Measurements from ENCODE around the gene BRINP3.
"Not testable (repeated sequence)": the region's sequence is repeated elsewhere in the genome, so short reads cannot be mapped to it uniquely, and the experiment has no call there.

The BRINP3 gene

GRCh38 chr1:190477762-190478148 lies at the start of gene BRINP3:
Gene BRINP3 (minus strand): TSS chr1:190477864.
- DNase-seq, result no peak

DNA sequence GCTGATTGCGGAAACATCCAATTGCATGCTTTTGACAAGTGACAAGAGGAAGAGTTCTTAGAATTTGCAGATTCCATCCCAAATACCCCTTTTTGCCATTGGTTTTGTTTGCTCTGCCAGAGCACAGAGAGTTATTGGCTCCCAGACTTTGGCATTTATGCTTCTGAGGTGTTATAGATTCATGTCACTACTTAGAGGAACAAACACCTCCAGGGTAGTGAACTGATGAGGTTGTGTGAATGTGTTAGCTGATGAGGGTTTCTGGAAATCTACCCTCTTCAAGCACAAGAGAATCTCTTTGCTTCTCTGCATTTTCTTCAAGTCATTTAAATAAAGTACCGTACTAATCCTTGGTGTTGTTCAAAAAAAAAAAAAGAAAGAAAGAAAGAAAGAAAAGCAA lies 33.9 kb upstream of the BRINP3 start:
- no peak for DNase-seq

GRCh38 chr1:190507357-190507756 lies 29.7 kb upstream of the BRINP3 start:
- DNase-seq, result no peak

GRCh38 chr1:190504539-190504938 lies 26.9 kb upstream of the BRINP3 start:
- not testable (repeated sequence) for DNase-seq

- no peak for DNase-seq
Measured at GRCh38 chr1:190497565-190497964, 19.9 kb upstream of the BRINP3 start.

GRCh38 chr1:190494451-190494850 lies 16.8 kb upstream of the BRINP3 start:
- DNase-seq, result no peak

- DNase-seq, result no peak
Measured at GRCh38 chr1:190491404-190491803, 13.7 kb upstream of the BRINP3 start.

DNA sequence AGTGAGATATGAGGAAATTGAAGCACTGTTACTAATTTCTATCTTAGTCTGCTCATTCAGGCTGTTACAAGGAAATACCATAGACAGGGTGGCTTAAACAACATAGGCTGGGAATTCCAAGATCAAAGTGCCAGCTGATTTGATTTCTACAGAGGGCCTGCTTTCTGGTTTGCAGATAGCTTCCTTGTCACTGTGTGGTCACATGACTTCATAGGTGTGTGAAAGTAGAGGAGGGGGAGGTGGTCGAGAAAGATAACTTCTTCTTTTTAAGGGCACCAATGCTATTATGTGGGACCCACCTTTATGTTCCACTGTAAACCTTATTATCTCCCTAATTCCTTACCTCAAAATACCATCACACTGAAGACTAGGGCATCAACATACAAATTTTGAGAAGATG lies 6.4 kb upstream of the BRINP3 start:
- no peak for DNase-seq

- DNase-seq, result no peak
Measured at GRCh38 chr1:190480231-190480630, 2.6 kb upstream of the BRINP3 start.

DNA sequence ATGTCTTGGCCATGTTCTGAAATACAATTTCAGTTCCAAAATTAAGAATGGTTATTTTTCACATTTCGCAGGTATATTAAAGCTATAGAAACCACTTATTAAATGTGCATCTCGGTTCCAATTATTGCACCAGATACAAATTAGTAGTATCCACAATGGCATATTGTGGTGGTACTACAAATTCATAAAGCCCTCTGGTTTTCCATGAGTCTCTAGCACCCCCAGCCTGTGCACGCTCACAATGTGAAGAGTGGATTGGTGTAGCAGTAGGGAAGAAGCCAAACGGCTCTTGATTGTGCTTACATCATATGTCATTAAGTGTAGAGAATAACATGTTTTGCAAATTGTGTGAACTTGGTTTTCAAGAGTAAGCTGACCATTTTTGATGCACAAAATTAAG lies 1.9 kb upstream of the BRINP3 start:
- peak; percentile 20 for DNase-seq

DNA sequence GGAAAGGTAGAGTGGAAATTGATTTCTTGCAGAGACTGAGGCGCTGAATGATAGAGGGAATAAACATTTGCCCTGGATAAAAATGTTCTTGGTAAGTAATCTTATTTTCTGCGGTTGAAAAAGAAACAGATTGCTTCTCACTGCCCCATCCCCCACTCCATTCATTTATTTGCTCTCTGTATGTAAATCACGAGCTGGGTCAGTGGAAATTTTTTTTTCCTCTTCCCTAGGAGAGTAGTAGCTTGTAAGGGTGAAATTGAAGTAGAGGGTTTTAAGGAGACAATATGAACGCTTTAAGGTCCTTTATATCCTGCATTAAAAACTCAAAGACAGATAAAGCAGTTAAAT lies 1.4 kb upstream of the BRINP3 start:
- no peak for DNase-seq

- DNase-seq, result peak; percentile 29
Measured at GRCh38 chr1:190478149-190479049, 735 bp upstream of the BRINP3 start.

DNA sequence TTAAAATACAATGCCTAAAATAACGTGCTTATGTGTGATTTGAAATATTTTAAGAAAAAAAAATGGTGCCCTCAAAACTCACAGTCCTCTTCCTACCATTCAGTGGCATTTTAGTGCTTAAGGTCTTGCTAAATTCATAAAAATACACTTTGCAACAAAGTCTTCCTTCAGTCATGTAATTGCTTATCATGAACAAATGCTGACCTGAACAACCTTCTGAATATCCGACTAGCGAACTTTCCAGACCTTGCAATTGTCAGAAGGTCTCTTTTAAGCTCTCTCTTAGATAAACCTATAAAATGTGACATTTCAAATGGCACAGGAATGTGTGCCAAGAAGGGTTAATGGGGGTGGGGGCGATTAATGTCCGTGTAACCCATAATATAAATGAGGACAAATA lies 858 bp downstream of the BRINP3 start:
- no peak for DNase-seq

GRCh38 chr1:190476321-190476720 lies 1.3 kb downstream of the BRINP3 start:
- no peak for DNase-seq

GRCh38 chr1:190475421-190476141 lies 2.1 kb downstream of the BRINP3 start:
- peak; percentile 16 for DNase-seq

- DNase-seq, result peak; percentile 19
Measured at GRCh38 chr1:190474650-190475211, 2.9 kb downstream of the BRINP3 start.

- DNase-seq, result no peak
Measured at GRCh38 chr1:190474010-190474409, 3.7 kb downstream of the BRINP3 start.

GRCh38 chr1:190472494-190472893 lies 5.2 kb downstream of the BRINP3 start:
- DNase-seq, result no peak

- no peak for DNase-seq
Measured at GRCh38 chr1:190472042-190472441, 5.6 kb downstream of the BRINP3 start.

GRCh38 chr1:190464690-190465089 lies 13.0 kb downstream of the BRINP3 start:
- no peak for DNase-seq

GRCh38 chr1:190456129-190456528 lies 21.5 kb downstream of the BRINP3 start:
- no peak for DNase-seq

- DNase-seq, result no peak
Measured at GRCh38 chr1:190455631-190456030, 22.0 kb downstream of the BRINP3 start.

DNA sequence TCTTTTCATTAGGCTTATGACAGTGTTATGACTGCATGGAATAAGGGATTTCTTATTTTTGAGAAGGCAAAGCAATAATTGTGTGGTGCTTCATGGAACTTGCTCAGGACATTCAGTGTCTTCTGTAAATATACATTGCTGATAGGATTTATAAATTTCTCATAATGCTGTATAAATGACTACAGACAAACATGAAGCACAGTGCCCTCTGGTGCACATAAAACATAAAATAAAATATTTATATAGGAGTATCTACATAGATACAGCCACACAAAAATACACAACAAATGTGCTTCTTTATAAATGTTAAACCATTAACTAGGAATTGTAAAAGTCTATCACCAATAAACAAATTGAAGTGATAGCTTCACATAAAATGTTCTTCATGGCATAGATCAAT lies 24.1 kb downstream of the BRINP3 start:
- no peak for DNase-seq

GRCh38 chr1:190452272-190452848 lies 25.3 kb downstream of the BRINP3 start:
- no peak for DNase-seq

Measured in femur (tissue), 1 donor.